Tibial nerve (tissue), 4 donors: ENCODE measurements around the gene LDB3. TPM values are rescaled to one million over a fixed set of nuclear protein-coding genes. Genes with fewer than 3 reads are reported as not detected.
A peak's percentile ranks its signal among the peaks of the same experiment; 100 is the strongest.

Experiments
- DNase-seq, 2 donors: peaks; one replicate each; pipeline ENCODE4 v3.0.0-alpha.2; 2019; ENCODE audit warnings: low spot score in 2 of 2
- H3K27ac ChIP-seq, 4 donors: fragments of 200-600 bp; sonication (generic) in 3 of 4; one replicate each; pipeline ENCODE4 v1.5.1; 2017 to 2019; ENCODE audit warnings: mild to moderate bottlenecking in 1 of 4
- H3K27me3 ChIP-seq, 2 donors: fragments of 200-600 bp; sonication (generic) in 1 of 2; one replicate each; pipeline versions ENCODE4 v1.5.1 to v1.6.0; 2017 to 2019
- H3K36me3 ChIP-seq, 3 donors: fragments of 200-600 bp; sonication (generic); one replicate each; pipeline ENCODE4 v1.5.1; 2018 to 2019
- H3K4me1 ChIP-seq, 4 donors: fragments of 200-600 bp; sonication (generic) in 3 of 4; one replicate each; pipeline ENCODE4 v1.5.1; 2017 to 2019
- H3K4me3 ChIP-seq, 4 donors: fragments of 200-600 bp; sonication (generic) in 3 of 4; one replicate each; pipeline ENCODE4 v1.5.1; 2017 to 2019; ENCODE audit warnings: mild to moderate bottlenecking in 1 of 4, moderate library complexity in 1 of 4
- H3K9me3 ChIP-seq, 4 donors: fragments of 200-600 bp; sonication (generic) in 3 of 4; one replicate each; pipeline ENCODE4 v1.5.1; 2017 to 2019
- CTCF ChIP-seq, 5 experiments: fragments of 200-600 bp in 3 of 5; fragments of 450-650 bp in 2 of 5; sonication (generic) in 3 of 5; IDR thresholded peaks; one replicate each; pipeline ENCODE4 v1.5.1; 2016 to 2019; ENCODE audit warnings: antibody characterized with exemption in 5 of 5, mild to moderate bottlenecking in 3 of 5, moderate library complexity in 2 of 5
- EP300 ChIP-seq, 2 donors: sonication (generic); formaldehyde crosslinking; IDR thresholded peaks; one replicate each; pipeline ENCODE4 v1.6.1; 2017; ENCODE audit warnings: antibody characterized with exemption in 2 of 2, mild to moderate bottlenecking in 1 of 2
- POLR2A ChIP-seq, 2 donors: fragments of 450-650 bp; IDR thresholded peaks; one replicate each; pipeline ENCODE4 v1.6.1; 2017; ENCODE audit warnings: antibody characterized with exemption in 2 of 2, mild to moderate bottlenecking in 2 of 2, moderate library complexity in 2 of 2
- WGBS, 2 donors: methylation state at CpG; one replicate each; pipeline ENCODE4 v1.1.5; 2018; 5-methylcytosine and 5-hydroxymethylcytosine counted together
- total RNA-seq, 4 donors: library from RNA; depleted of rRNA; stranded (reverse); fragments of >200 nt; gene quantifications; one replicate each; pipeline ENCODE4 v1.1.0, GENCODE V29; 2016

LDB3 gene
- total RNA-seq, 4 donors from 2014 or later = 5.4 to 18.6 (median 7.5) TPM

GRCh38 chr10:86742230-86742629, 73.9 kb downstream of the LDB3 start:
- no peak overlapping the region for H3K27ac ChIP-seq
- H3K4me3 ChIP-seq = no peak overlapping the region
- no peak for TF ChIP-seq CTCF (IDR thresholded peaks at IDR 0.05)
- TF ChIP-seq POLR2A (IDR thresholded peaks at IDR 0.05) = no peak
- TF ChIP-seq EP300 (IDR thresholded peaks at IDR 0.05) = no peak
- no peak for DNase-seq
- WGBS, 2 donors = 88 to 92% methylated on average over 1 of the region's 1 CpG
- no peaks in the 10 kb centered on the region for H3K36me3 ChIP-seq
- no peaks in the 10 kb centered on the region for H3K27me3 ChIP-seq
- no peaks in the 10 kb centered on the region for H3K9me3 ChIP-seq
- H3K4me1 ChIP-seq = peaks cover 0 to 12% (median 0%) of the 10 kb centered on the region in 4 donors

- Histone ChIP-seq H3K9me3 (no peaks in the 10 kb centered on the region), H3K27me3 (no peaks in the 10 kb centered on the region), H3K36me3 (no peaks in the 10 kb centered on the region), H3K27ac (peak overlapping the region in 2 of 4 donors; percentile 56 to 68), H3K4me3 (no peak overlapping the region), H3K4me1 (peaks cover 0 to 27% (median 6%) of the 10 kb centered on the region in 4 donors)
- TF ChIP-seq EP300 (IDR thresholded peaks at IDR 0.05) (peak in 1 of 2 donors; percentile 70), CTCF (IDR thresholded peaks at IDR 0.05) (no peak), POLR2A (IDR thresholded peaks at IDR 0.05) (no peak)
- DNase-seq = peak in 1 of 2 donors; percentile 46
- WGBS, 2 donors = 63 to 72% methylated on average over 7 of the region's 7 CpGs
These were observed 75.9 kb downstream of the LDB3 start for GRCh38 chr10:86744067-86744725.

- DNase-seq = no peak
- no peaks in the 10 kb centered on the region for H3K36me3 ChIP-seq
- H3K27ac ChIP-seq = peak overlapping the region in 2 of 4 donors; percentile 53 to 69
- no peak overlapping the region for H3K4me3 ChIP-seq
- WGBS, 2 donors = 19 to 25% methylated on average over 7 of the region's 7 CpGs
- H3K27me3 ChIP-seq = no peaks in the 10 kb centered on the region
- TF ChIP-seq CTCF (IDR thresholded peaks at IDR 0.05) = no peak
- H3K9me3 ChIP-seq = no peaks in the 10 kb centered on the region
- peaks cover 0 to 24% (median 6%) of the 10 kb centered on the region in 4 donors for H3K4me1 ChIP-seq
These were observed 79.7 kb downstream of the LDB3 start for GRCh38 chr10:86747796-86748581.

- Histone ChIP-seq H3K9me3 (no peaks in the 10 kb centered on the region), H3K27me3 (no peaks in the 10 kb centered on the region), H3K4me3 (no peak overlapping the region), H3K4me1 (peaks cover 0 to 22% (median 8%) of the 10 kb centered on the region in 4 donors), H3K27ac (no peak overlapping the region), H3K36me3 (no peaks in the 10 kb centered on the region)
- 93 to 96% methylated on average over 9 of the region's 9 CpGs for WGBS, 2 donors
- TF ChIP-seq EP300 (IDR thresholded peaks at IDR 0.05) (no peak), POLR2A (IDR thresholded peaks at IDR 0.05) (no peak), CTCF (IDR thresholded peaks at IDR 0.05) (no peak)
- DNase-seq = no peak
These were observed 81.5 kb downstream of the LDB3 start for GRCh38 chr10:86749854-86750253.

GRCh38 chr10:86751477-86751876, 83.2 kb downstream of the LDB3 start:
- H3K9me3 ChIP-seq = no peaks in the 10 kb centered on the region
- no peak for DNase-seq
- H3K4me1 ChIP-seq = peaks cover 0 to 31% (median 16%) of the 10 kb centered on the region in 4 donors
- H3K36me3 ChIP-seq = no peaks in the 10 kb centered on the region
- WGBS, 2 donors = 83 to 97% methylated on average over 17 of the region's 17 CpGs
- no peaks in the 10 kb centered on the region for H3K27me3 ChIP-seq
- no peak for TF ChIP-seq CTCF (IDR thresholded peaks at IDR 0.05)
- TF ChIP-seq EP300 (IDR thresholded peaks at IDR 0.05) = no peak
- TF ChIP-seq POLR2A (IDR thresholded peaks at IDR 0.05) = no peak
- H3K4me3 ChIP-seq = no peak overlapping the region
- no peak overlapping the region for H3K27ac ChIP-seq
